GM18498 (cell line): ENCODE data around the gene TEX51.

Source experiments
- ATAC-seq: cut with Tn5 transposase; IDR thresholded peaks from one replicate; pipeline ENCODE4 v1.9.1; 2021; ENCODE audit warnings: mild to moderate bottlenecking, moderate library complexity; ENCODE audit not compliant: unreplicated experiment

Gene TEX51

GRCh38 chr2:126911111-126911796 lies 12.6 kb downstream of the TEX51 start:
- ATAC-seq, result no peak

- no peak for ATAC-seq
These were observed 13.5 kb downstream of the TEX51 start for GRCh38 chr2:126912201-126912600.

- no peak for ATAC-seq
These were observed 14.6 kb downstream of the TEX51 start for GRCh38 chr2:126913329-126913728.

GRCh38 chr2:126913881-126914615 lies 15.4 kb downstream of the TEX51 start:
- no peak for ATAC-seq

- no peak for ATAC-seq
These were observed 16.3 kb downstream of the TEX51 start for GRCh38 chr2:126914811-126915500.

- ATAC-seq, result no peak
These were observed 17.2 kb downstream of the TEX51 start for GRCh38 chr2:126915903-126916302.

- ATAC-seq, result no peak
These were observed 18.1 kb downstream of the TEX51 start for GRCh38 chr2:126916744-126917143.

- no peak for ATAC-seq
These were observed 22.4 kb downstream of the TEX51 start for GRCh38 chr2:126921066-126921465.

GRCh38 chr2:126930970-126931590 lies 32.4 kb downstream of the TEX51 start:
- no peak for ATAC-seq

GRCh38 chr2:126932529-126932928 lies 33.8 kb downstream of the TEX51 start:
- no peak for ATAC-seq

GRCh38 chr2:126932966-126933710 lies 34.4 kb downstream of the TEX51 start:
- ATAC-seq, result no peak

- ATAC-seq, result no peak
These were observed 35.0 kb downstream of the TEX51 start for GRCh38 chr2:126933711-126934091.

GRCh38 chr2:126934809-126935208 lies 36.1 kb downstream of the TEX51 start:
- no peak for ATAC-seq

GRCh38 chr2:126935774-126936173 lies 37.1 kb downstream of the TEX51 start:
- ATAC-seq, result no peak

GRCh38 chr2:126936219-126936723 lies 37.6 kb downstream of the TEX51 start:
- no peak for ATAC-seq

- ATAC-seq, result no peak
These were observed 41.6 kb downstream of the TEX51 start for GRCh38 chr2:126940331-126940730.

- no peak for ATAC-seq
These were observed 43.9 kb downstream of the TEX51 start for GRCh38 chr2:126942427-126943203.

- no peak for ATAC-seq
These were observed 45.1 kb downstream of the TEX51 start for GRCh38 chr2:126943612-126944348.

GRCh38 chr2:126945118-126945517 lies 46.4 kb downstream of the TEX51 start:
- ATAC-seq, result no peak
